Rectal smooth muscle tissue (tissue), 1 donor: ENCODE measurements around the gene CD151.

Experiments used
- H3K27ac ChIP-seq: one replicate; pipeline ENCODE4 v1.7.0; 2013; ENCODE audit warnings: low read depth, low read length, inconsistent platforms
- H3K27me3 ChIP-seq: one replicate; pipeline ENCODE4 v1.7.0; 2013; ENCODE audit warnings: low read length; ENCODE audit not compliant: control insufficient read depth, insufficient read depth
- H3K36me3 ChIP-seq: one replicate; pipeline ENCODE4 v1.7.0; 2013; ENCODE audit warnings: low read length; ENCODE audit not compliant: control insufficient read depth, insufficient read depth
- H3K4me1 ChIP-seq: one replicate; pipeline ENCODE4 v1.7.0; 2013; ENCODE audit warnings: low read length; ENCODE audit not compliant: control insufficient read depth, insufficient read depth
- H3K4me3 ChIP-seq: one replicate; pipeline ENCODE4 v1.7.0; 2013; ENCODE audit warnings: low read length
- H3K9ac ChIP-seq: one replicate; pipeline ENCODE4 v1.7.0; 2013; ENCODE audit warnings: low read length

The CD151 gene

DNA sequence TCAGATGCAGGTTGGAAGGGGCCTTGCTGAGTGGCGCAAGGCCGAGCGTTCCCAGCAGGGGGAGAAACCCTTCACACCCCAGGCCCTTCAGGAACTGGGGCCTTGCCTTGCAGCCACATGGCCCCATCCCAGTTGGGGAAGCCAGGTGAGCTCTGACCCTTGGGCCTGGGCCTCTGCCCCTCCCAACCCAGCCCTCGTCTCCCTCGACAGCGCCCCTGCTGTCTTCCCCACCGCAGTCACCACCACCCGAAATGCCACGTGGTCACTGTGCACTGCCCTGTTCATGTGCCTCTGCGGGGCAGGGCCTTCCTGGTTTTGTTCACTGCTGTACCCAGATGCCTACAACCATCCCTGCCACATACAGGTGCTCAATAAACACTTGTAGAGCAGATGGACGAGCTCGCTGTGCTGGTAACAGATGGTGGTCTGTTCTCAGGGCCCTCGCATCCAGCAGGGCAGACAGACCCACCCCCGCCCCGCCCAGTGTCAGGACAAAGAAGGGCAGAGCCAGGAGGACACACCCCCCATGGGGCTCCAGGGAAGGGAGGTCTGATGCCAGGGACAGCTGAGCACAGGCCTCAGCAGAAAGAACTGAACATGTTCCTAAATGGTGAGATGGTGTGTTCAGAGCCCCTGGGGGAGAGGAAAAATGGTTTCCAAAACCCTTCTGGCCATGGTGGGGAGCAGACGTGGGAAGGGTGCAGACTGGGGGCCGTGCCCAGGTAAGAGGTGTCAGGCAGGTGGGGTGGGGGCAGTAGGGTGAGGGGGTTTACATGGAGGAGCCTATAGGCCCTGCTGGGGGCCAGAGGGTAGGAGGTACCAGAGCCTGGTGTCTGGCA lies 5.9 kb downstream of the CD151 start:
- H3K4me1 ChIP-seq = peaks cover 23% of the 10 kb centered on the region
- no peak overlapping the region for H3K9ac ChIP-seq
- H3K27ac ChIP-seq = no peak overlapping the region
- no peak overlapping the region for H3K4me3 ChIP-seq
- peaks cover 33% of the 10 kb centered on the region for H3K36me3 ChIP-seq
- H3K27me3 ChIP-seq = no peaks in the 10 kb centered on the region

DNA sequence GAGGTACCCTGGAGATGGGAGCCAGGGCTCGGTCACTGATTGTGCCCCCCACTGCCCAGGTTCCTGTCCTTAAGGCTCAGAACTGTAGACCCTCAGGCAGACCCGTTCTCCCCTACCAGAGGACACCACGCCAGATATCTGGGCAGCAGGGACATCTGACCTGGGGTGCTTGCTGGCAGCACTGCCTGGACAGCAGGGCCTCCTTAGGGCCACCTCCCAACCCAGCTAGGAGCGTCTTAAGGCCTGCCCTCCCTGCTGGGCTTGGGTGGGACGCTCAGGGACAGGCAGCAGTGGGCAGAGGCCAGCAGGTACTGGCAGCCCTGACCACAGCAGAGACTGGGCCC lies 6.5 kb downstream of the CD151 start:
- Histone ChIP-seq H3K9ac (no peak overlapping the region), H3K27ac (no peak overlapping the region), H3K4me1 (peaks cover 23% of the 10 kb centered on the region), H3K4me3 (no peak overlapping the region), H3K36me3 (peaks cover 33% of the 10 kb centered on the region), H3K27me3 (no peaks in the 10 kb centered on the region)

DNA sequence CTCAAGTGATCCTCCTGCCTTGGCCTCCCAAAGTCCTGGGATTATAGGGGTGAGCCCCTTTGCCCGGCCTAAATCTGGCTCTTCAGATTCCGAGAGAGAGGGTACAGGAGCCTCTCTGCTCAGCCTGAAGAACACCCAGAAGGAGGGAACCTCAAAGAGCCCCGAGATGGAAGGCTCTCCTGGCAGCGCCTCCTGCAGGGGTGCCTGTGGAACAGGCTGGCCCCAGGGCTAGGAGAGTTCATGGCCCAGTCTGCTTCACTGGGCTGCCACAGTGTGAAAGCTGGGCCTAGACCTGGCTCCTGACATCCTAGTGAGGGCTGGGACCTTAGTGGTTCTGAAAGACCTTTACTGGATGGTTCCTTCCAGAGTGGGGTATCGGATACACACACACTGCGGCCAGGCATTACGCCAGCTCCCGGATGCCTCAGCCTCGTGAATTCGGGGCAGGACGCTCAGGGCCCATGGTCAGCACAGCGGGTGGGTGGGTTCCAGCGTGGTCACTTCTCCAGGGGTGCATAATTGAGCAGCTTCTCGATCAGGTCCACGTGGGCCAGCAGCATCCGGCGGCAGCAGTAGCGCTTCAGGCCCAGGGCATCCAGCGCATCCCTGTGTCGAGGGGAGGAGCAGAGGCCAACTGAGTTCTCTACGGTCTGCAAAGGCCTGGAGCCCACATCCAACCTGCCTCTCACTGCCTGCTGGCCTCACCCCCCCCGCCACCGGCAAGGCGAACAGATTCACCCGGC lies 7.3 kb downstream of the CD151 start:
- Histone ChIP-seq H3K4me3 (peak overlapping the region; percentile 79), H3K36me3 (peaks cover 33% of the 10 kb centered on the region), H3K9ac (no peak overlapping the region)

DNA sequence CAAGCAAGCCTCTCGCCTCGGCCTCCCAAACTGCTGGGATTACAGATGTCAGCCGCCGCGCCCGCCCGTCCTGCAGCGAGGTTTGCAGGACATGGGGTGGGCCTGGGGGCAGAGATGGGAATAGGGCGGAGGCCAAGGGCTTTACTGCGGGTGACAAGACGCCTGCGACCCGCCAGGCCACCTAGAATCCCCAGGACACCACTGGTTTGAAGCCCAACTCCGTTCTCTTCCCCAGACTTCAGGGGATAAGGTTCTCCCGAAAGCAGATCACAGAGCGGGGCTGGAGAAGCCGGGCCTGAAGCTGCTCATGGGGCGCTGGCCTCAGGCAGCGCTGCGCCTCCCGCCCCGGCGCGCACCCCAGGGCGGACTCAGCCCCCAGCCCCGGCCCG lies 9.2 kb downstream of the CD151 start:
- Histone ChIP-seq H3K27ac (peak overlapping the region; percentile 97), H3K4me3 (peak overlapping the region; percentile 79), H3K9ac (peak overlapping the region; percentile 8), H3K4me1 (peaks cover 21% of the 10 kb centered on the region), H3K36me3 (peaks cover 23% of the 10 kb centered on the region), H3K27me3 (no peaks in the 10 kb centered on the region)

More for the DNA sequence above, 7.3 kb downstream of the CD151 start:
- Histone ChIP-seq H3K4me1 (peaks cover 21% of the 10 kb centered on the region), H3K27me3 (no peaks in the 10 kb centered on the region), H3K27ac (no peak overlapping the region)

DNA sequence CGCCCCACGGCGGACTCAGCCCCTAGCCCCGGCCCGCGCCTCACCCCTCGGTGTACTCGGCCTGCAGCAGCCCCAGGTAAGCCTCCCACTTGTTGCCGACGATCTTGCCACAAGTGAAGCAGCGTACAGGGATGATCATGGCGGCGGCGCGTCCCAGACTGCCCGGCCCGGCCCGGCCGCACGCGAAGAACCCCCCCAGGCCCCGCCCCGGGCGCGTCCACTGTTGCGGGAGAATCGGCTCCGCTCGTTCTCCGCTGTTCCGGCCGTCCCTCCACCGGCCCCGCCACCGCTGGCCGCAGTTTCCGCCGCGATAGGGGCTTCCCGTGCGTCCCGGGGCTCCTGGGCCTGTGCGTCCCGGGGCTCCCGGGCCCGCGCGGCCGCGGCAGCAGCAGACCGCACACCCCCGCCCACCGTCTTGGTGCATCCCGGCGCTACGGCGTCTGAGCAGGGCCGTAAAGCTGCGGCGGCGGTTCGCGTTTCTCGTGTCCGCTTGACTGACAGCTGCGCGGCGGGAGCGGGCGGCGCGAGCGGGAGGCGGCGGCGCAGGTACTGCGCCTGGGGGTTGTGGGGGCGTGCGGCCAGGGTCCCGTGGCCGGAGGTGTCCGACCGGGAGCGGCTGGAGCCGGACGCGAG lies 9.7 kb downstream of the CD151 start, which contains the start of the genes POLR2L and TSPAN4:
Gene POLR2L, minus strand, starts transcription at position 160 of the 633 bp plus-strand sequence. Its CDS starts 21 bp downstream, at position 139.
Gene TSPAN4, plus strand, starts transcription at position 483 of the 633 bp plus-strand sequence. CDS start 7,453 bp downstream, outside the sequence.
- H3K4me1 ChIP-seq = peaks cover 21% of the 10 kb centered on the region
- peak within 1 kb of the TSS; percentile 97 for H3K27ac ChIP-seq
- H3K27me3 ChIP-seq = no peaks in the 10 kb centered on the region
- H3K4me3 ChIP-seq = peak within 1 kb of the TSS; percentile 79
- peak within 1 kb of the TSS; percentile 10 for H3K9ac ChIP-seq
- peaks cover 18% of the 10 kb centered on the region for H3K36me3 ChIP-seq

DNA sequence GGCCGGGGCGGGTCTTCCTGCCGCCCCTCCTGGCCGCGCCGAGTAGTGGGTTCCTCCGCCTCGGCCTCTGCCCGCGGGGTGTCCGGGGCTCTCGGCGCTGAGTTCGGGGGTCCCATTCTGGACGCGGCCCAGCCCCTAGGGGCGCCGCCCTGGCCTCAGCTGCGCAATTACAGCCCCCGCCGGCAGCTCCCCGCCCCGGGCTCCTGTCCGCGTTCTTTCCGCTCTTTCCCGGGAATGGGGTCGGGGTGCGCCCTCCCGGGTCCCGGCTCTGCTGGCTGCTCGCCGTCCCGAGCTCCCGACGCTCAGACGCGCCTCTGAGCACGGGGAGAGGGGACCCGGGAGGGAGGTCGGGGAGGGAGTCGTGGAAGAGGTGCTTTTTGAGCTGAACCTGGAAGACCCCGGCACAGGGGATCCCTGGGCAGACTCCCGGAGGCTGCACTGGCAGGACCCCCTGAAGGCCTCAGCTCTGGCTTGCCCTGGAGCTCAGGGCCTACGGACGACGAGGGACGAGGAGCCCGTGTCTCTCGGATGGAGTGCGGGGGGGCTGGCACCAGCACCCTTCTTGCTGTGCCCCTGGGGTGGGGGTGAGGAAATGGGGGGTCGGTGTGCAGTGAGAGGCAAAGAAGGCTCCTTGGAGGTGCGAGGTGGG lies 10.5 kb downstream of the CD151 start:
- peaks cover 13% of the 10 kb centered on the region for H3K36me3 ChIP-seq
- H3K4me3 ChIP-seq = peak overlapping the region; percentile 79
- peak overlapping the region; percentile 97 for H3K27ac ChIP-seq
- peaks cover 21% of the 10 kb centered on the region for H3K4me1 ChIP-seq
- H3K27me3 ChIP-seq = no peaks in the 10 kb centered on the region
- H3K9ac ChIP-seq = peak overlapping the region; percentile 10

DNA sequence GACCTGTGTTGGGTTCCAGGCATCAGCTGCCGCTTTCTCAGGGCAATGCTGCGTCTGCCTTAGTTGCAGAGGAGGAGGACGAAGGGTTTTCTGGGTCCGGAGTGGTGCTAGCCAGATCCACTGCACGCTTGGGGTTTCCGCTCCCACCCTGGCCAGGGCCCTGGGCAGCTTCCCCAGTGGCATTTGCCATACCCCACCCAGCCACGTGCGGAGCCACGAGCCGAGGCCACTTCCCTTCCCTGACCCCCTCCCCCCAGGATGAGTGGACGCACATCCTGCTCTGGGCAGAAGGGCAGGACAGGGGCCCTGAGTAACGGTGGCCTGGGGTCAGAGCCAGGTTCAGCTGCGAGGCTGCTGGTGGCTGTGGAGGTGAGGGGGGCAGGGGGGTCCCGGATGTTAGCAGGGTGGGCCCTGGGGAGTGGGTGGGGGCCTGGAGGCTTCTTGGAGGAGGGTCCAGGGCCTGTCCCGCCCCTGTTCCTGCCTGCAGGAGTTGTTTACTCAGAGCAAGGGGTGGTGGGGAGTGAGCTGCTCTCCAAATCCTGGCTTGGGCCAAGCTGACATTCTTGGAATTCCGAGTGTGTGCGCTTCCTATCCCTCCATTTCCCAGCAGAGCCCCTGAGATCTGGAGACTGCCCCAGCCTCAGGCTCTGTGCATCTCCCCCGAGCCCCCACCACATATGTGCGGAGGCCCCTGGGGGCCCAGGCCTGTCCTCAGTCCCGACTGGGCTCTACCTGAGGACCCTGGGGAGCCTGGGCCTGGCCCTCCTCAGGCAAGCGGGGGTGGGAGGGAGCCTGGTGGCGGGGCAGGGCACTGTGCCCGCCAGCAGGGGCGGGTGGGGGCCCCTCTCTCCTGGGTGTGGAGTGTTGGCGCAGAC lies 11.3 kb downstream of the CD151 start:
- Histone ChIP-seq H3K36me3 (peaks cover 11% of the 10 kb centered on the region), H3K27ac (peak overlapping the region; percentile 97), H3K9ac (no peak overlapping the region), H3K27me3 (peaks cover 4% of the 10 kb centered on the region), H3K4me1 (peaks cover 21% of the 10 kb centered on the region), H3K4me3 (peak overlapping the region; percentile 79)

DNA sequence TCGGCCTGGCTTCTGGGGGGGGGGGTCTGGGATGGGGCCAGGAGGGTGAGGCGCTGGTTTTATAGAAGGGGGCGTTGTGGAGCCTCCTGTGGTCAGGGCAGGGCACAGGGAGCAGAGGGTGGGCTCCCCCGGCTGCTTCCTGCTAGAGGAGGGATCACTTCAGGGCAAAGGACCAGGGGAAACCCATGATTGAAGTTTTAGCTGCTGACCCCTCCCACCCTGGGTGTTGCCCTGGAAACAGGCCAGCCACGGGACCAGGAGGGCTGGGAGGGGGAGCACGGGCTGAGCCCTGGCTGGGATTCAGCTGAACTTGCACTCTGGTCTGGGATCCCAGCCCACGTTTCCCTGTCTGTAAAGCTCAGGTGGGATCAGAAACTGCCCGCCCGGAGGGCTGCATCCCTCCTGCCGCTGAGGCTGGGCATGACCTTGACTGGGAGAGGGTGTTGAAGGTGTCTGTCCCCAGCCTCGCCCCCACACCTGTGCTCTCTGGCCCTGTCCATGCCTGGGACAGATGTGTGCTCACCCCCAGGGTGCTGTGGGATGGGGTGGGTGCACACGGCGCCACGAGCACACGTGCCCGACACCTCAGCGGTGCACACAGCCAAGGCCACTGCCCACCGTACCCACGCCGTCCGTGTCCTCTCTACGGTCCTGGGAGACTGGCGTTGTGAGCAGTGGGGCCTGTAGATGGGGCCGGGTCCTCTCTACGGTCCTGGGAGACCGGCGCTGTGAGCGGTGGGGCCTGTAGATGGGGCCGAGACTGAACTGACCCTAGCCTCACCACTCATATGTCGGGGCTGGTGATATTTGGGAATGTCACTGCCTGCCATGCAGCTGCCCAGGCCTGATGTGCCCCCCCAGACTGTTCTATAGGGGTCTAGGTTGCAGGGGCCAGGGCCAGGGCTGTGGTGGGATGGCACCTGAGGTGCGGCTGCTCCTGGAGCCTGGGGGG lies 12.2 kb downstream of the CD151 start:
- Histone ChIP-seq H3K4me1 (peaks cover 21% of the 10 kb centered on the region), H3K27me3 (peaks cover 4% of the 10 kb centered on the region), H3K4me3 (peak overlapping the region; percentile 41), H3K9ac (peak overlapping the region; percentile 30), H3K36me3 (peaks cover 3% of the 10 kb centered on the region), H3K27ac (peak overlapping the region; percentile 97)

DNA sequence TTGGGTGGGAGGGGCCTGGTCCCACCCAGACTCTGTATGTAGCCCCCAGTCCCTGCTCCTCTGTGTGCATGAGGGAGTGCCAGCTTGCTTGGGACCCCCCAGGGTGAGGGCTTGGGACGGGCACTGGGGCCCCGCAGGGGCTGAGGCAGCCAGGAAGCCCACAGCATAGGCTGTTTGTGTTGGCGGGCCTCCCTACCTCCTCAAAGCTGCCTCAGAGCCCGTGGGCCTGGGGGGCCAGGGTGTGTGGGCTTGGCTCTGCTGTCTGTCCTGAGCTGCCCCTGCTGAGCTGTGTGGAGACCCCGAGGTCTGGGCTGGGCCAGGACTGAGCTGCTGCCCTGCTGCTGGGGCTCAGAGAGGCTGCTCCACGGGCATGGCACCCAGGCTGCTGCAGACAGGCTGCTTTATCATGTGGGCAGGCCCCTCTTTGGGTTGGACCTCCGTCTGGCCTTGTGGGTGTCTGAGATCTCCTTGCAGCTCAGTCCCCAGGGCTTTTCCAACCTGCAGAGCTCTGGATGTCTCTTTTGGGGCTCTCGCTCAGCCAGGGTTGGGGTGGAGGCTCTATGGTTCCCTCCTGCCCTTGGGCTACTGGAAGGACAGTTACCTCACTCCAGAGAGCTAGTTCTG lies 13.2 kb downstream of the CD151 start:
- Histone ChIP-seq H3K27ac (no peak overlapping the region), H3K4me3 (no peak overlapping the region), H3K4me1 (peaks cover 17% of the 10 kb centered on the region), H3K27me3 (peaks cover 4% of the 10 kb centered on the region), H3K9ac (no peak overlapping the region), H3K36me3 (no peaks in the 10 kb centered on the region)

DNA sequence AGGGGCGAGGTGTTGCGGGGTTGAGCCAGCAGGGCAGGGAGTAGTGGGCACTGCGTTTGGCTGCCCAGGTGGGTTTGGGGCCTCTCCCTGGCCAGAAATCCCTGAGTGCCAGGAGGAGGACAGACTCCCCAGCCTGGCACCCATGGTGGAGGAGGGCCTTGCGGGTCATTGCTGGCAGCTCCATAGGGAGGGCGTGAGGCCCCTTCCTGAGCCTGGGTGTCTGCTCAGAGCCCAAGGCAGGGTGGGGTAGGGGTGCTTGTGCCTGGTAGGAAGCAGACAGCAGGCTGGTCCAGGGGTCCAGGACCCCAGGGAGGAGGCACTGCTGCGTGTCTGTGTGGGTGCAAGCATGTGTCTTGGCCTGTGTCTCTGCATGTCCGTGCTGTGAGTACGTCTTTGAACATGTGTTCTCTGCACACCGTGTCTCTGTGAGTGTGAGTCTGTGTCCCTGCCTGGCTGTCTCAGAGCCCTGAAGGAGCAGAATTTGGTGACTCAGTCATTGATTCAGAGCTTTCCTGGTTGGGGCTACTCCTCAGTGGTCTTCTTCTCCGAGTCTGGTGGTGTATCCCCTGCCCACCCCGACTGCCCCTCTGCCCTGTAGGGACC lies 13.8 kb downstream of the CD151 start:
- H3K4me3 ChIP-seq = no peak overlapping the region
- peaks cover 4% of the 10 kb centered on the region for H3K27me3 ChIP-seq
- no peak overlapping the region for H3K9ac ChIP-seq
- H3K27ac ChIP-seq = no peak overlapping the region
- H3K4me1 ChIP-seq = peaks cover 13% of the 10 kb centered on the region
- H3K36me3 ChIP-seq = no peaks in the 10 kb centered on the region
